GM18502 (cell line): ENCODE data around the gene TOR3A.

ENCODE experiments used
- ATAC-seq: cut with Tn5 transposase; IDR thresholded peaks from one replicate; pipeline ENCODE4 v1.9.1; 2021; ENCODE audit warnings: mild to moderate bottlenecking; ENCODE audit not compliant: unreplicated experiment, poor library complexity

TOR3A gene

DNA sequence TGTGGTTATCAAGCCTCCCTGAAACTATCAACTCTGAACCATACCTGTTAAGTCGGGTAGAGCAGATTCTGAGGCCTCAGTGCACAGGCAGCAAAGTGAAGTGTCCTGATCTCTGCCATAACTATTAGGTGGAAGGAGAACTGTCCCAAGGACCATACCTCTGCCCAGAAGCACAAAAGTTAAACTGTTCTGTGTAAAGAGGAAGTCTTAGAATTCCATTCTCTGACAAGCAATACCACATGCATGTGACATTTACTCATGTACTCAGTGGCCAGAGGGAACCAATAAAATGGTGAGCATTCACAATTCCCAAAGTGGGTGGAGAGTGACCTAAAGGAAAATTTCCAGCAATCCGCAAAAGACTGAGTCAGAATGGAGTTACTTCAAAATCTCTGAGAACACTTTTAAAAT is 61.0 kb downstream of the TOR3A start:
- ATAC-seq, result no peak

GRCh38 chr1:179143322-179143721 is 61.5 kb downstream of the TOR3A start:
- ATAC-seq, result no peak

DNA sequence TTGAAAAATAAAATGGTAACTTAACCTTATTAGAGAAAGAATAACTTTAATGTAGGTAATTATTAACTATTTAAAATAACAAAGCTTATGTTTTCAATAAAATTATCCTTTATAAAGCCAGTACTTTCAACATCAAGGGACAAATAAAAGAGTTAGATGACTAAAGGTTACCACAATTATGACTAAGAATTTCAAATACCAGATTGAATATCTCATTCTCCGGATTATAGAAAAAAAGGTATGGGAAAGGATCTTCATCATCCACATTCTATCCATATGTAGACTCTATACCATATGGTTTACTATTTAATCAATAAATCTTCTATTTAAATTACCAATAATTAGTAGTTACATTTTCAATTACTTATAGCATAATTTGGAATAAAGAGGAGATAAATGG is 62.8 kb downstream of the TOR3A start:
- no peak for ATAC-seq

GRCh38 chr1:179145521-179145920 is 63.7 kb downstream of the TOR3A start:
- ATAC-seq, result no peak
